ENCODE measurements around the gene ADGRG2.

DNA sequence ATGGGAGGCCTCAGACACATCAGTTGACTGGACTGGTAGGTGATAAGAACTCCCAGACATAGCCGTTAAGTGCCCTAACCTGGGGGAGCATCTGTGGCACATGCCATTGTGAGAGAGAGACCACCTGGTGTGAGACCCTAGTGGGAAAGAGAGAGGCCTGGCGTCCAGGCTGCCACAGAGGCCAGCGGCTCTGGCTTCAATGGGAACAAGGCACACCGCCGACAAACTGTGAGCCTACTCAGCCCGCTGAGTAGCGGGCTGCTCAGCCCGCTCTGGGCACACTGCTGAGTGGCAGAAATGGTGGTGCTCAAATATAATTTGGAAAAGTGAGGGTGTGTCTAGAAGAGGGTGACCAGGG lies 172.3 kb downstream of the ADGRG2 start:
- TF ChIP-seq POLR2A (IDR thresholded peaks at IDR 0.05): no peak
- TF ChIP-seq, protein P1, sequence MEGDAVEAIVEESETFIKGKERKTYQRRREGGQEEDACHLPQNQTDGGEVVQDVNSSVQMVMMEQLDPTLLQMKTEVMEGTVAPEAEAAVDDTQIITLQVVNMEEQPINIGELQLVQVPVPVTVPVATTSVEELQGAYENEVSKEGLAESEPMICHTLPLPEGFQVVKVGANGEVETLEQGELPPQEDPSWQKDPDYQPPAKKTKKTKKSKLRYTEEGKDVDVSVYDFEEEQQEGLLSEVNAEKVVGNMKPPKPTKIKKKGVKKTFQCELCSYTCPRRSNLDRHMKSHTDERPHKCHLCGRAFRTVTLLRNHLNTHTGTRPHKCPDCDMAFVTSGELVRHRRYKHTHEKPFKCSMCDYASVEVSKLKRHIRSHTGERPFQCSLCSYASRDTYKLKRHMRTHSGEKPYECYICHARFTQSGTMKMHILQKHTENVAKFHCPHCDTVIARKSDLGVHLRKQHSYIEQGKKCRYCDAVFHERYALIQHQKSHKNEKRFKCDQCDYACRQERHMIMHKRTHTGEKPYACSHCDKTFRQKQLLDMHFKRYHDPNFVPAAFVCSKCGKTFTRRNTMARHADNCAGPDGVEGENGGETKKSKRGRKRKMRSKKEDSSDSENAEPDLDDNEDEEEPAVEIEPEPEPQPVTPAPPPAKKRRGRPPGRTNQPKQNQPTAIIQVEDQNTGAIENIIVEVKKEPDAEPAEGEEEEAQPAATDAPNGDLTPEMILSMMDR (IDR thresholded peaks at IDR 0.05): no peak

Measured in Peyer's patch (tissue), 4 donors.